Islet of Langerhans (tissue), 1 donor: ENCODE results near the gene PGLYRP2.

ENCODE experiments used
- FAIRE-seq: peaks from one replicate; lab custom pipeline; 2011; peaks lifted over from hg19 to GRCh38; lab: Jason Lieb, UNC

Gene PGLYRP2

DNA sequence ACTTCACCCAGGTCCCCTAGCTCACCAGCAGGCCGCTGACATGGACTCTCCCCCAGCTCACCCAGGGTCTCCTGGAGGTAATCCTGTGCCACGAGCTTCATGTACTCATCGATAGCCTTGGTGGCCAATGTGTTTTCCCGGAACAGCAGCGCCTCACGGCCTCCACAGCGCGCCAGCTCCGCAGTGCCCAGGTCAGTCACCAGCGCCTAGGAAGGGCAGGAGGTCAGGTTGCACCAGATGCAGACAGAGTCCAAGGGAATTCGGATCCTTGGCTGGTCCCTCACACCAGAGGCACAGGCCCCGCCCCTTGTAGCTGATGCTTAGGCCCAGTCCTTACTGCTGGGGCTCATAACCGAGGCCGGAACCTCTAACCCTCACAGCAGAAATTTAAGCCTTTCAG lies 22.9 kb downstream of the PGLYRP2 start:
- FAIRE-seq, result no peak

DNA sequence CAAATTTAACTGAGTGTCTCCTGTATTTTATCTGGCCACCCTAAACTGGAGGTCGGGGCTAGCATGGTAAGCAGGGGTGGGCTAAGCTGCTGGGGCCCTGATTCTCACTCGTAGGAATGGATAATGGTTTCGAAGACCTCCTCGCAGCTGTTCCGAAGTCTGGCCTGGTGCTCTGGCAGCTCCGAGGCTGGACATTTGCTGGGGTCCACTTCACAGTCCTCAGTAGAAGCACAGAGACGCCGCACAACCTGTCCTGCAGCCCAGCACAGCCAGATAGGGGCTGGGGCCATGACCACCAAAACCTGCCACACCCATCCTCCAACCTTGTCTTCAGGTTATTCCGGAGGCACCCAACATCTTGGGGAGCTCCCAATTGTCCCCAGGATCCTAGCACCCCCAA lies 23.3 kb downstream of the PGLYRP2 start:
- FAIRE-seq, result no peak

DNA sequence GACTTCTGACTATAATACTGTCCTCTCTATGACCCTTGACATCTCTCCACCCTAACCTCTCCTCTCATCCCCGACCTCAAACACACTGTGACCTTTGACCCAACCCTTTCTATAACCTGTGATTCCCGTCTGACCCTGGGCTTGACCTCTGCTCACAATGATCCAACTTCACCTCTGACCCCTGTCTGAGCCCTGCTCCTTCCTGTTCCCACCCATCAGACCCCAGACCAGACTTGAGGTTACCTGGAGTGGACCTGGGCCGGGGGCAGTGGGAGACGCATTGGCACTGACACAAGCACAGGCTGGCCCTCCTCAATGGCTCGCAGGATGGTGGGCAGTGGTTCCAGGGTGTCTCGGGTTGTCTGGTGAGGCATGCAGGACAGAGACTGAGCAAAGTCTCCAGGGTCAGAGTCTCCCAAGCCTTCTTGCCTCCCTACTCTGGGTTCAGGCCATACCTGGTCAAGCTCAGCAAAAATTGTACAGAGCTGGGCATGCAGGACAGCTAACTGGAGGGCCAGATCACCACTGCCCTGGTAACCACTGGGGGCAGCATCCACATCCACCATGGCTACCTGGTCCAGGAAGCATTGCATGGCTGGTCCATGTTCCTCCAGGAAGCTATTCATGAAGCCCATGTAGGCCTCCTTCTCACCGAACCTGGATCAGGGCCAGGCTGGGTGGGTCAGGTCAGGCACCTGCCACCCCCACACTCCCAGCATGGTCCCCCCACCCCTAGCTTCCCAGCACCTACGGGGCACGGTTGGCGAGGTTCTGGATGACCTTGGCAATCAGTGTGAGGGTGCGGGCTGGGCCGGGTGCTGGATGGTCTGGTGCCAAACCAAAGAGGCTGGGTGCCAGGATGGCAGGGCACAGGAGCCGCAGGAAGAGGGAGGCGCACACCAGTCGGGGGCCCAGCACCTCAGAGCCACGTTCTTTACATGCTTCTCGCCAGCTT lies 25.1 kb downstream of the PGLYRP2 start:
- FAIRE-seq, result no peak

DNA sequence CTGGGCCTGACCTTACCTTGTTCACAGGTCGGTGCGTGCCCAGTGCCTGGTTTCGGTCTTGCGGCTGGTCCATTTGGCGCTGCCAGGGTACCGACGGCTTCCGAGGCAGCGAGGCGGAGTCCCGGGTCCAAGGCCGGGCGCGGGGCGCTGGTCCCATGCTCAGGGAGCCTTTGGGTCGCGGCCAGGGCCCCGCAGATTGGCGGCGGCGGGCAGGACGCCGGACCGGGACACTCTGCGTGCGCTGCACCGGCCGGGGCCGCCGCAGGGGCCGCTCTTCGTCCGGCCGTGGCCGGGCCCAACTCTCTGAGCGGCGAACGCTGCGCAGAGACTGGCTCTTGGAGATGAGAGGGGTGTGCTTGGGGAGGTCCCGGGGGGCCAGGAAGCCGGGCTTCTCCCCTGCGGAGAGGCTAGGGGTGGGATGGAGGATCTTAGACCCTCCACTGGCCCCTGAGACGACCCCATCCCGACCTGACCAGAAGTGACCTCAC lies 26.2 kb downstream of the PGLYRP2 start:
- no peak for FAIRE-seq

DNA sequence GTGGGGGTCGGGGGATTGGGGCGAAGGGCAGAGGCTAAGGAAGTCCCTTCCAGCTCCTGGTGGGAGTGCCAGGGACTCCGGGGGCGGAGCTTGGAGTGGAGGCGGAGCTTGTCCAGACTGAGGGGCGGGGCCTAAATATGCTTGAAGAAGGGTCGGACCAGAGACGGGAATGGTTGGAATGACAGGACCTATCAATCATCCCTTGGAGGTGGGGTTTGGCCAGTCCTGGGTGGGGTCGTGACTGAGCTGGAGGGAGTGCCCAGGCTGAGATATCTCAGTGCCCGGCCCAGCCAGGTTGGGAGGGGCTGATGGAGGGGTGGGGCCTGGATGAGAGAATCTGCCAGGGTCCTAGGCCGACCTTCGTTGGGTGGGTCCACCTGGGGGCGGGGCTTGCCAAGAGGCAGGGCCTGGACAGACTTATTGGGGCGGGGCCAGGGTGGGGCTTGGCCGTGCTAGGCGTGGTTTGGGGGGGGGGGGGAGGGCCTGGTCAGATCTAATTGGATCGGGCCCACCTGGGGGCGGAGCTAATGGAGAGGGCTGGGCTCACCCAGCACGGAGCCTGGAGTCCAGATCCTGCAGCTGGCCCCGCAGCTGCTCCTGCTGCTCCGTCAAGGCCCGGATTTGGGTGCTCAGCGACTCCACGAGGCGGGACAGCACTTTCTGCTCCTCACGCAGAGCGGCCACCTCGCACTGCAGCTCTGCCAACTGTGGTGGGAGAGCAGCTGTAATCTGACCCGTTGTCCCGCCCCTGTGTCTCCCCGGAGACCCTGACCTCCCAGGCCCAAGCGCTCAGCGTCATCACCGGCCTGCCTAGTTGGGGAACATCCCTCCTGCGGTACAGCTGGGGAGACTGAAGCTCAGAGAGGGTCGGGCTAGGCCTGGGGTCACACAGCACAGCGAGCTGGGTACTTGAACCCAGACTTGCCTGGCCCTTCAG lies 26.9 kb downstream of the PGLYRP2 start:
- no peak for FAIRE-seq

DNA sequence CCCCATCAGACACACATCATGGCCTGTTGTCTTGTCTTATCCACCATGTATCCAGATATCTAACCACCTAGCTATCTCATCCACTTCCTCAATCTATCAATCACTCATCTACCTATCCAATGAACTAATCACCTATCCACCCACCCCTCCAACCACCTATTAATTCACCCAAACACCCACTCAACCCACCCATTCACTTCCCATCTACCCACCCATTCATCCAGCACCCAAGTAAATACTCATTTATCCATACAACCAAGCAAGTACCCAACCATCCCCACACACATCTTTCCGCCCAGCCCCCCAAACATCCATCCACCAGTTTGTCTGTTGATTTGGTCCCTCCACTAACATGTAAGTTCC lies 28.8 kb downstream of the PGLYRP2 start:
- no peak for FAIRE-seq

DNA sequence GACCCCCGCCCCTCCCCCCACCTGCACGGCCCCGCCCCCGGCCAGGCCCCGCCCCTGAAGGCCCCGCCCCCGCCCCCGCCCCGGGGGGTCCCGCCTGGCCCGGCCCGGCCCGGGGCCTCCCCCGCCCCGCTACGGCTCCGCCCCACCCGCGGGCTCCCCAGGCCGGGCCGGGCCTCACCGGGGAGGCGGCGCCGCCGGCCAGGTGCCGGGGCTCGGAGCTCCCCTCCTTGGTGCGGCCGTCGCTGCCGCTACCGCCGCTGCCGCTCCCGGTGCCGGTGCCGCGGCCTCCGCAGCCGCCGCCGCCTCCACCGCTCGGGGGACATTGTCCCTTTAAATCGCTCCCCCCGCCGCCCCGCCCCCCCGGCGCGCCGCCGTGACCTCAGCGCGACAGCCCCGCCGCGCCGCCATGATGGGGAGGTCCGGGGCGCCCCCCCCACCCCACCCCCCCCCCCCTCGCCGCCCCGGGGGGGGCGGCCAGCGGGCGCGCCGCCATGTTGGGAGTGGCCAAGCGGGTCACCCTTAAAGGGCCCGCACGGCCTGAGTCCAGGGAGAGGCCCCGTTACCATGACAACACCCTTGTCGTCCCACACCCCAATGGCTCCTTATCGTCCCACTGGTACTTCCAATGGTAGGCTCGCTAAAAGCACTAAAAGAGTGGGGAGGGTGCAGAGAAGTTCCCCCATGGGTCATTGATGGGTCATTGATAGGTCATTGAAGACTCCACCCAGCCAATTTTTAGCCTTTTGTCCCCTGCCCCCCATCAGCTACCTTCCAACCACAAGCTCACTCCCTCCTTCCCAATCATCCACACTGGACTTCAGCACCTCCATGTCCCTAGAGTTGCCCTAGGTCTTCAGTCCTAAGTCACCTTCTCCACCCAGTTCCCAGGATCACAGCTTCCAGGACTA lies 29.4 kb downstream of the PGLYRP2 start, which contains the start of gene WIZ:
Gene WIZ, minus strand, starts transcription at position 337 of the 908 bp plus-strand sequence. CDS start 1,649 bp downstream, outside the sequence.
- FAIRE-seq, result no peak

GRCh38 chr19:15448778-15449619 lies 30.3 kb downstream of the PGLYRP2 start:
- no peak for FAIRE-seq

GRCh38 chr19:15448044-15448777 lies 31.1 kb downstream of the PGLYRP2 start:
- no peak for FAIRE-seq

GRCh38 chr19:15447057-15447456 lies 32.2 kb downstream of the PGLYRP2 start:
- no peak for FAIRE-seq

DNA sequence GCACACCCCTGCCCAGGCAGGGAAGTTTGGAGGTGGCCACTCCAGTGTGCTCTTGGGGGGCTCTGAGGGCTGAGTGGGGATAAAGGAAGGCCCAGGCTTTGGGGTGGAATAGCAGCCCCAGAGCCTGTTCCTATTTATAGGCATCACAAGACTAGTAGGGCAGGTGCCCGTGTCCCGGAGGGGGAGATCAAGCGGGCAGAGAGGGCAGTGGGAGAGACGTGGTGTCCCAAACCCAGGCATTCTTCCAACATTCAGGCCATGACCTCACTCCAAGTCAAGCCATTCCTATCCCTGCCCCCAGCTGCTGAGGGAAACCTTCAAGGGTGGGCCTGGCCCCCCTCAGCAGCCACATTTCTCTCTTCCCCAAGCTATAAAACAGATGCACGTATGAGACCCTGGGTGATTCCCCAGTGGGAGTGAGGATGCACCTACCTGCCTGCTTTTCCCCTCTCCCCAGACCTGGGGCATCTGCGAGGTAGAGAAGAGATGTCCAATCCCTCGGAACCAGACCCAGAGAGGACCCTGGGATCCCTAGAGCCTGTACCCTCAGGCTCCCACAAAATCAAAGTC lies 33.4 kb downstream of the PGLYRP2 start:
- no peak for FAIRE-seq

GRCh38 chr19:15445227-15445605 lies 34.1 kb downstream of the PGLYRP2 start:
- FAIRE-seq, result no peak

DNA sequence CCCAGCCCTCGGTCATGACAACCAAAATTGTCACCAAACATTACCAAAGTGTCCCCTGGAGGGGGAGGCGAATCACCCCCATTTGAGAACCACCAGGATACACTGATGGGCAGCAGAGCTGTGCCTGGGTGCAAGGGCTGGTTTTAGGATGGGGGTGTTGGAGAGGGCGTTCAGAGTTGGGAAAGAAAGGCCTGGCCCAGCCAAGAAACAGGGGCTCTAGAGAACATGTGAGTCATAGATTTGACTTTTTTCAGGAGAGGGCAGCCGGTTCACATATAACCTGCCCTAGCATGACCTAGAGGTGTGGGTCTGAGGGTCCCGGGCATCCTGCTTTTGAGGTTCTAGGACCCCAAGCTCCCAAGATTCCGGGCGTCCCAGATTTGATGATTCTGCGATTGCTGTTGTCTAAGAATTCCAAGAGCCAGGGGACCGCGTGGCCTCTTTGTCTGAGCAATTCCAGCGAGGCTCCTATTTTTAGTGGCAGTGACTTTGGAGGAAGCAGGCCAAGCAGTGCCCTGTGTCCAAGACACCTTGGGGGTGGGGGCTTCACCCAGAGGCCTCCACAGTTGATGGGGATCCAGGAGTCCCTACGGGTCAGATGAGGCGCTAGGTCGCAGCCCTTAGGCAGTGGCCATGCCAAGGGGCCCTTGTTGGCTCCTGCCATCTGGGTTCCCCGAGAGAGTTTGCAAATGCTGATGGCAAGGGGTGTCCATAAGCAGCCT lies 34.6 kb downstream of the PGLYRP2 start:
- no peak for FAIRE-seq

DNA sequence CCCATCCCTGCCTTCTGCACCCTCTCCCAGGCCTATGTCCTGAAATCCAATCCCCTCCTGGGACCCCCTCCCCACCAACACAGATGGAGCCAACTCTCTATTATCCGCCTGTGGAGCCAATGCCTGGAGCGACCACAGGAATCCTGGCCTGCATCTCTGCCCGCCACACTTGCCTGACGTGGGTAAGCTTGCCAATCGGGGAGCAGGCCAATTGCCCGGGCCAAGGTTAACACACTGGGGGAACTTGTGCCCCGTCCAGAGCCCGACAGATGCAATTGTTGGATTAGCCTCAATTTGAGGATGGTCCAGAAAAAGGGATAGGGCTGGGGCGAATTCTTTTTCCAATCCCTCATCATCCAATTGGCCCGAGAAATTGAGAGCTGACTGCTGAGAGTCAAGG lies 35.5 kb downstream of the PGLYRP2 start:
- FAIRE-seq, result no peak

GRCh38 chr19:15443325-15443724 lies 36.0 kb downstream of the PGLYRP2 start:
- FAIRE-seq, result no peak

DNA sequence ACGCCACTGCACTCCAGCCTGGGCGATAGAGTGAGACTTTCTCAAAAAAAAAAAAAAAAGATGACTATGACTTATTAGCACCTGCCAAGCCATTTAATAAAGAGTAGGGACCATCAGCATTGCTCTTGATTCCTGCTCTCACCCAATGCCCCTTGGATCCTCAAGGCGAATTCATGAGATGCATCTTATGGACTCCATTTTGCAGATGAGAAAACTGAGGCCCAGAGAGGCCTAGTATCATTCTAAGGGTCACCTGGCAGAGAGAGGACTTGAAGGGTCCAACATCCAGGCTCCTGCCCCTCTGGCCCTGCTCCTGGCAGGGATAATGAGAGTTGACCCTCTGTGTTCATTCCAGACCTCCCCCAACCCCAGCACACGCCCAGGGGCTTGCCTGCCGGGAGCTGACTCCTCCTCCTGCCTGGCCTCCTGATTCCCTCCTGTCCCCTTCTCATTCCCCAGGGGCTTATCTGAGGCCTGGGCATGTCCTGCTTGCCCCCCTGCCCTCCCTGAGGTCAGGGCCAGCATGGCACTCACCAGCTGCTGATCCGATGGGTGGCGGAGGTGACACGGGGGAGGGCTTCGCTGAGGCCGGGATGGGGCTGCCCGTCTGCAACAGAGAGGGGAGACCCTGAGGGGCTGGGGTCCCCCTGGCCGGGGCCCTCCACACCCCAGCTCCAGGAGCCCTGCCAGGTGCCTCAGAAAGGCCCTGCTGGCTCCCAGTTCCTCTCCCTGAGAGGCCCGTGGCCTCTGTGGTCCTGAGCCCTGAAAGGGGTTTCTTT lies 37.0 kb downstream of the PGLYRP2 start:
- no peak for FAIRE-seq

- FAIRE-seq, result no peak
Measured at GRCh38 chr19:15441317-15441716, 38.0 kb downstream of the PGLYRP2 start.
